Sigmoid colon (tissue), 7 donors: ENCODE measurements around the gene SYT9. TPM values are rescaled to one million over a fixed set of nuclear protein-coding genes. Genes with fewer than 3 reads are reported as not detected.

Experiments
- DNase-seq: peaks from one replicate; pipeline ENCODE4 v3.0.0-alpha.2; 2019
- H3K27ac ChIP-seq, 4 donors: fragments of 200-600 bp; sonication (generic); one replicate each; pipeline ENCODE4 v1.5.1; 2016 to 2019; ENCODE audit warnings: mild to moderate bottlenecking in 1 of 4
- H3K27me3 ChIP-seq, 3 donors: fragments of 200-600 bp; sonication (generic); one replicate each; pipeline ENCODE4 v1.5.1; 2019; ENCODE audit warnings: mild to moderate bottlenecking in 1 of 3
- H3K36me3 ChIP-seq, 4 donors: fragments of 200-600 bp; sonication (generic); one replicate each; pipeline ENCODE4 v1.5.1; 2016 to 2019
- H3K4me1 ChIP-seq, 4 donors: fragments of 200-600 bp; sonication (generic); one replicate each; pipeline ENCODE4 v1.5.1; 2017 to 2019
- H3K4me3 ChIP-seq, 4 donors: fragments of 200-600 bp; sonication (generic); one replicate each; pipeline ENCODE4 v1.5.1; 2017 to 2019; ENCODE audit warnings: mild to moderate bottlenecking in 2 of 4, moderate library complexity in 1 of 4
- H3K9me3 ChIP-seq, 4 donors: fragments of 200-600 bp in 3 of 4; sonication (generic) in 3 of 4; one replicate each; pipeline versions ENCODE4 v1.5.1 to v1.6.1; 2013 to 2019
- CTCF ChIP-seq, 4 experiments: fragments of 450-650 bp in 3 of 4; fragments of 200-600 bp in 1 of 4; IDR thresholded peaks; one replicate each; pipeline ENCODE4 v1.5.1; 2016 to 2019; ENCODE audit warnings: antibody characterized with exemption in 4 of 4, mild to moderate bottlenecking in 3 of 4, moderate library complexity in 2 of 4
- EP300 ChIP-seq, 4 donors: sonication (generic); formaldehyde crosslinking; IDR thresholded peaks; one replicate each; pipeline ENCODE4 v1.6.1; 2017; ENCODE audit warnings: antibody characterized with exemption in 4 of 4
- POLR2A ChIP-seq, 2 donors: fragments of 450-650 bp; IDR thresholded peaks; one replicate each; pipeline ENCODE4 v1.6.1; 2016; ENCODE audit warnings: antibody characterized with exemption in 2 of 2, mild to moderate bottlenecking in 2 of 2, moderate library complexity in 2 of 2
- POLR2AphosphoS5 ChIP-seq, 4 donors: sonication (generic); formaldehyde crosslinking; IDR thresholded peaks; one replicate each; pipeline ENCODE4 v1.6.1; 2017; ENCODE audit warnings: antibody characterized with exemption in 4 of 4
- WGBS, 2 donors: extraction: QIAGEN DNeasy Blood & Tissue Kit; methylation state at CpG; one replicate each; pipeline ENCODE4 v1.1.7; 2013; 5-methylcytosine and 5-hydroxymethylcytosine counted together
- intact Hi-C: fragments of 100-400 bp; cut with DNase I; formaldehyde crosslinking; loops from one replicate; pipeline ENCODE4 v1.15.1; 2023
- polyA plus RNA-seq, 3 donors: library from polyadenylated mRNA; stranded (reverse); fragments of 200-250 nt; gene quantifications; one replicate each; pipeline ENCODE4 v1.2.3, GENCODE V29; 2013
- total RNA-seq, 4 donors: library from RNA; depleted of rRNA; stranded (reverse); fragments of >200 nt; gene quantifications; one replicate each; pipeline ENCODE4 v1.1.0, GENCODE V29; 2016
- donor health status: healthy with polysubstance abuse.
- donor health status: Bipolar disorder and iron deficiency.
- donor health status: healthy.

Gene SYT9
- total and polyA plus RNA-seq, 7 donors, result 0.16 to 1.1 (median 0.28) TPM; not detected in 2

DNA sequence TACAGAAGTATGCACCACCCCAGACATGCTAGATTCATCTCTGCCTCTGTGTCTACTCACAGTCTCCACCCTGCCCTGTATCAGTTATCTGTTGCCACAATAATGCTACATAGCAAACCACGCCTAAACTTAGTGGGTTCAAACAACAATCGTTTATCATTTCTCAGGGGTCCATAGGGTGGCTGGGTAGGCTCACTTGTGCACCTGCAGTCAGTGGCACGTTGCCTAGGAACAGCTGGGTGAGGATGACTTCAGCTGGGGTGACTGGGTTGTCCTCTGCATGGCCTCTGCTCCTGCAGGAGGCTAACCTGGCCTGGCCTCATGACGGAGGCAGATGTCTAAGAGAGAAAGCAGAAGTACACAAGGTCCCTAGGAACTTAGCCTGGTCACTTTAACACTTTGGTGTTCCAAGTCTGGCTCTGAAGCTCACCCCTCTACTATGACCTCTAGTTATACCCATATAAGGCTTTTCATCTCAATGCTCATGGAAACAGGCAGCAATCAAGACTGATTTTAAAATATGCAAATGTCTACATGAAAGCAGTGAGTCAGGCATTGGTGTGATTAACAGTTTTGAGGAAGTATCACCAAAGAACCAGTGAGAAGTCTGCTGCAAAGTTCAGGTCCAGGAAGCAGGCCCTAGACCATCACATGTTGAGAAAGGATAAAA is 244.3 kb downstream of the SYT9 start:
- 58 to 60% methylated on average over 4 of the region's 4 CpGs for WGBS, 2 donors
- DNase-seq, result no peak
- H3K27me3 ChIP-seq, result no peaks in the 10 kb centered on the region
- H3K4me3 ChIP-seq, result no peak overlapping the region
- peak overlapping the region in 1 of 4 donors; percentile 3 for H3K27ac ChIP-seq
- H3K9me3 ChIP-seq, result no peaks in the 10 kb centered on the region
- no peaks in the 10 kb centered on the region for H3K36me3 ChIP-seq
- intact Hi-C loops, result no loop called here
- TF ChIP-seq POLR2AphosphoS5 (IDR thresholded peaks at IDR 0.05), result no peak
- H3K4me1 ChIP-seq, result no peaks in the 10 kb centered on the region

DNA sequence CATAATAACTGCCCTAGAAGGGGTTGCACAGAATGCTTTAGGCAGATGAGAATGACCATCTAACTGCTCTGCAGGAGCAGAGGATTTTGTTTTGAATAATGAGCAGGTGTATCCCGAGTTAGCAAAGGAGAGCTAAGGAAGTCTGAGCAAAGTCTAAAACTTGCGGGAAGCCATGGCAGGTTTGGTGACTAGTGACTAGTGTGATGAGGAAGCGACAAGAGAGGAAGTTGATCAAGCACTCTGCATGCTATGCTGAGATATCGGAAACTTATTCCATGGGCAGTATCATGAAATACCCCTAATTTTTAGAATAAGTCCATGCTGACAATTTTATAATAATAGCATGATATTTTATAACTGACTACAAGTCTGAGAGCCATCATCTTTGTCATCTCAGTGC is 246.5 kb downstream of the SYT9 start:
- intact Hi-C loops, result no loop called here
- Histone ChIP-seq H3K36me3 (no peaks in the 10 kb centered on the region), H3K9me3 (no peaks in the 10 kb centered on the region), H3K27ac (no peak overlapping the region), H3K27me3 (no peaks in the 10 kb centered on the region), H3K4me1 (no peaks in the 10 kb centered on the region), H3K4me3 (no peak overlapping the region)
- 53 to 68% methylated on average over 4 of the region's 4 CpGs for WGBS, 2 donors
- DNase-seq, result no peak
- TF ChIP-seq POLR2A (IDR thresholded peaks at IDR 0.05), result no peak
- TF ChIP-seq CTCF (IDR thresholded peaks at IDR 0.05), result no peak
- TF ChIP-seq EP300 (IDR thresholded peaks at IDR 0.05), result no peak

DNA sequence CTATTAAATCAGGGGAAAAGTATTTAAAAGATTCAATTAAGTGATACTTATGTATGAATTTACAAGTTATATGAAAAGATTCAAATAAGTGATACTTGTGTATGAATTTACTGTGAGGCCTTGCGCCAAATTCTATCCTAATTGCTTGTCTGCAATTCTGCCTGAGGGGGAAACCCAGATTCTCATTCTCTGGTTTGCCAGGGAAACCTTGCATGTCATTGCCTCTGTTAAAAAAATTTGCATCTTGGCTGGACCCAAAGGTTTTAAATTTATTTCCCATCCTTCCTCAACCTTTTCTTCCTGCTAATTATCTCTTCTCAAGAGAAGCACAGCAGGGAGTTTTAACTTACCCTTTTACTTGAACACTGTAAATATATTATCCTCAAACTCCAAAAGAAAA is 247.4 kb downstream of the SYT9 start:
- no peak overlapping the region for H3K4me3 ChIP-seq
- 95 to 96% methylated on average over 1 of the region's 1 CpG for WGBS, 2 donors
- no peak for TF ChIP-seq CTCF (IDR thresholded peaks at IDR 0.05)
- no peak for TF ChIP-seq POLR2AphosphoS5 (IDR thresholded peaks at IDR 0.05)
- no peak for TF ChIP-seq POLR2A (IDR thresholded peaks at IDR 0.05)
- no peak for TF ChIP-seq EP300 (IDR thresholded peaks at IDR 0.05)

DNA sequence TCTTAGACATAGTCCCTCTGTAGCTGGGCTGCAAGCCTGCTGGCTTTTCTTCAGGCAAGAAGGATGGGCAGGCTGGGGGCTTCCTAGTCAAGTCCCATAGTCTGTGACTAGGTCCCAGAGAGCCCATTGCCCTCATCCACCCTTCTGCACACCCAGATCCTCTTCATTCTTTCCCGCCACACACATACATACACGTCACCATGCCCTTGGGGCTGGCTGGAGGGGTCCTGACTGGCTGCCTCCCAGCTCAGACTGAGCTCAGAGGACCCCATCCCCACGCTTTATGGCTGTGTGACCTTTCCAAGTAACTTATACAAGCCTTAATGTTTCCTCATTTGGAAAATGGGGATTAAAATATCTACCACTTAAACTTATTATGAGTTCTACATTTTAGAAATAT is 248.5 kb downstream of the SYT9 start:
- no peaks in the 10 kb centered on the region for H3K36me3 ChIP-seq
- intact Hi-C loops, result no loop called here
- H3K27ac ChIP-seq, result no peak overlapping the region
- 91 to 92% methylated on average over 3 of the region's 3 CpGs for WGBS, 2 donors
- no peaks in the 10 kb centered on the region for H3K27me3 ChIP-seq
- no peak for DNase-seq
- no peaks in the 10 kb centered on the region for H3K4me1 ChIP-seq
- no peaks in the 10 kb centered on the region for H3K9me3 ChIP-seq
- TF ChIP-seq POLR2A (IDR thresholded peaks at IDR 0.05) (no peak), POLR2AphosphoS5 (IDR thresholded peaks at IDR 0.05) (no peak), CTCF (IDR thresholded peaks at IDR 0.05) (no peak), EP300 (IDR thresholded peaks at IDR 0.05) (no peak)
- no peak overlapping the region for H3K4me3 ChIP-seq

More for the DNA sequence above, 247.4 kb downstream of the SYT9 start:
- H3K36me3 ChIP-seq, result no peaks in the 10 kb centered on the region
- H3K27me3 ChIP-seq, result no peaks in the 10 kb centered on the region
- intact Hi-C loops, result no loop called here
- H3K4me1 ChIP-seq, result no peaks in the 10 kb centered on the region
- no peak for DNase-seq
- H3K27ac ChIP-seq, result no peak overlapping the region
- H3K9me3 ChIP-seq, result no peaks in the 10 kb centered on the region

- H3K4me1 ChIP-seq, result no peaks in the 10 kb centered on the region
- no peak for DNase-seq
- 91 to 92% methylated on average over 3 of the region's 3 CpGs for WGBS, 2 donors
- intact Hi-C loops, result no loop called here
- H3K9me3 ChIP-seq, result no peaks in the 10 kb centered on the region
- TF ChIP-seq CTCF (IDR thresholded peaks at IDR 0.05) (no peak), EP300 (IDR thresholded peaks at IDR 0.05) (no peak), POLR2A (IDR thresholded peaks at IDR 0.05) (no peak), POLR2AphosphoS5 (IDR thresholded peaks at IDR 0.05) (no peak)
- no peak overlapping the region for H3K27ac ChIP-seq
- H3K4me3 ChIP-seq, result no peak overlapping the region
- no peaks in the 10 kb centered on the region for H3K27me3 ChIP-seq
- no peaks in the 10 kb centered on the region for H3K36me3 ChIP-seq
These were observed 249.5 kb downstream of the SYT9 start for GRCh38 chr11:7501251-7501650.
